HEK293 (cell line): Measurements from ENCODE around the gene MGAT4B.

Experiments
- CTCF ChIA-PET: fragments of 350-600 bp; formaldehyde crosslinking; extraction: SDS; loops from one replicate; lab custom pipeline; 2021; ENCODE audit warnings: antibody characterized with exemption; lab: Yijun Ruan, JAX
- POLR2A ChIA-PET: fragments of 300-600 bp; formaldehyde crosslinking; extraction: SDS; loops from one replicate; lab custom pipeline; 2020; ENCODE audit warnings: antibody characterized with exemption, inconsistent platforms; lab: Yijun Ruan, JAX
- H3K27ac ChIP-seq: fragments of 200-500 bp; sonication (Bioruptor generic); 2 replicates; pipeline ENCODE4 v1.5.1; 2014; ENCODE audit warnings: low read depth, low read length, control low read depth, inconsistent platforms; ENCODE audit errors: extremely low read depth
- H3K36me3 ChIP-seq, 2 experiments: fragments of 200-500 bp in 1 of 2; sonication (Bioruptor generic) in 1 of 2; 1 replicate in 1 of 2; 2 replicates in 1 of 2; pipeline ENCODE4 v1.5.1; 2014 to 2017; ENCODE audit warnings: inconsistent platforms in 2 of 2, low read length in 2 of 2; ENCODE audit not compliant: control insufficient read depth in 2 of 2, insufficient read depth in 1 of 2
- H3K4me1 ChIP-seq: fragments of 200-500 bp; sonication (Bioruptor generic); 2 replicates; pipeline ENCODE4 v1.5.1; 2014; ENCODE audit warnings: mild to moderate bottlenecking, low read length, inconsistent platforms; ENCODE audit not compliant: control insufficient read depth, insufficient read depth
- H3K4me3 ChIP-seq: 2 replicates; pipeline ENCODE4 v1.5.1; 2011; ENCODE audit warnings: low read depth, mild to moderate bottlenecking, control low read depth, low read length, moderate library complexity
- H3K9me3 ChIP-seq: fragments of 200-500 bp; sonication (Bioruptor generic); 2 replicates; pipeline ENCODE4 v1.5.1; 2014; ENCODE audit warnings: low read depth, low read length, inconsistent platforms; ENCODE audit not compliant: control insufficient read depth, insufficient read depth
- BCL6B ChIP-seq: fragments of 450-650 bp; formaldehyde crosslinking; IDR thresholded peaks from 2 replicates; pipeline ENCODE4 v1.5.1; 2017; ENCODE audit warnings: missing biosample characterization, missing genetic modification characterization
- FEZF1 ChIP-seq: fragments of 450-650 bp; formaldehyde crosslinking; IDR thresholded peaks from 2 replicates; pipeline ENCODE4 v1.5.1; 2016; ENCODE audit warnings: missing biosample characterization, missing genetic modification characterization
- HOXC10 ChIP-seq: sonication (generic); formaldehyde crosslinking; IDR thresholded peaks from 2 replicates; pipeline ENCODE4 v1.8.1; 2023; ENCODE audit warnings: mild to moderate bottlenecking, missing genetic modification reagents
- TSHZ1 ChIP-seq: fragments of 450-650 bp; formaldehyde crosslinking; IDR thresholded peaks from 2 replicates; pipeline ENCODE4 v1.5.1; 2016; ENCODE audit warnings: missing biosample characterization, missing genetic modification characterization, borderline replicate concordance
- YY2 ChIP-seq: fragments of 450-650 bp; formaldehyde crosslinking; IDR thresholded peaks from 2 replicates; pipeline ENCODE4 v1.5.1; 2016; ENCODE audit warnings: missing biosample characterization, missing genetic modification characterization
- ZBTB17 ChIP-seq: fragments of 450-650 bp; formaldehyde crosslinking; IDR thresholded peaks from 2 replicates; pipeline ENCODE4 v1.5.1; 2016; ENCODE audit warnings: missing biosample characterization, missing genetic modification characterization
- ZFP69B ChIP-seq: fragments of 450-650 bp; formaldehyde crosslinking; IDR thresholded peaks from 2 replicates; pipeline ENCODE4 v1.5.1; 2016; ENCODE audit warnings: missing biosample characterization, missing genetic modification characterization
- ZNF140 ChIP-seq: fragments of 450-650 bp; formaldehyde crosslinking; IDR thresholded peaks from 2 replicates; pipeline ENCODE4 v1.5.1; 2016; ENCODE audit warnings: missing biosample characterization, missing genetic modification characterization
- ZNF174 ChIP-seq: fragments of 450-650 bp; formaldehyde crosslinking; IDR thresholded peaks from 2 replicates; pipeline ENCODE4 v1.5.0; 2017; ENCODE audit warnings: missing biosample characterization, mild to moderate bottlenecking, missing genetic modification characterization
- ZNF214 ChIP-seq: fragments of 450-650 bp; formaldehyde crosslinking; IDR thresholded peaks from 2 replicates; pipeline ENCODE4 v1.5.1; 2017; ENCODE audit warnings: missing biosample characterization, mild to moderate bottlenecking, missing genetic modification characterization, borderline replicate concordance
- ZNF266 ChIP-seq: fragments of 450-650 bp; formaldehyde crosslinking; IDR thresholded peaks from 2 replicates; pipeline ENCODE4 v1.5.1; 2016; ENCODE audit warnings: missing biosample characterization, missing genetic modification characterization, low read depth
- ZNF341 ChIP-seq: fragments of 450-650 bp; formaldehyde crosslinking; IDR thresholded peaks from 2 replicates; pipeline ENCODE4; 2016; ENCODE audit warnings: low read depth, missing biosample characterization, missing genetic modification characterization
- ZNF426 ChIP-seq: fragments of 450-650 bp; formaldehyde crosslinking; IDR thresholded peaks from 2 replicates; pipeline ENCODE4 v1.5.1; 2017; ENCODE audit warnings: missing biosample characterization, missing genetic modification characterization, mild to moderate bottlenecking, inconsistent platforms, moderate library complexity
- ZNF510 ChIP-seq: fragments of 450-650 bp; formaldehyde crosslinking; IDR thresholded peaks from 2 replicates; pipeline ENCODE4 v1.5.1; 2018; ENCODE audit warnings: mild to moderate bottlenecking, missing genetic modification characterization, missing biosample characterization; ENCODE audit not compliant: insufficient replicate concordance
- ZNF544 ChIP-seq: fragments of 450-650 bp; formaldehyde crosslinking; IDR thresholded peaks from 2 replicates; pipeline ENCODE4 v1.5.0; 2017; ENCODE audit warnings: missing biosample characterization, missing genetic modification characterization
- ZNF555 ChIP-seq: fragments of 450-650 bp; formaldehyde crosslinking; conservative IDR thresholded peaks from 2 replicates; pipeline ENCODE4 v1.5.1; 2017; ENCODE audit warnings: missing biosample characterization, mild to moderate bottlenecking, missing genetic modification characterization, inconsistent platforms
- ZNF704 ChIP-seq: fragments of 450-650 bp; formaldehyde crosslinking; IDR thresholded peaks from 2 replicates; pipeline ENCODE4 v1.5.1; 2016; ENCODE audit warnings: missing biosample characterization, missing genetic modification characterization

The MGAT4B gene

GRCh38 chr5:179815491-179816249 is 9.0 kb upstream of the MGAT4B start:
- ChIA-PET POLR2A (no interaction called here), CTCF (interaction anchor here (0.6 kb wide), 1 partner anchor 11 kb away, joined by 3 read pairs; no protein-coding TSS in a partner anchor)
- Histone ChIP-seq H3K4me3 (no peak overlapping the region), H3K27ac (no peak overlapping the region), H3K9me3 (no peaks in the 10 kb centered on the region), H3K36me3 (peaks cover 5 to 47% of the 10 kb centered on the region in 2 experiments; a peak in 2 of 3 replicates), H3K4me1 (peaks cover 14% of the 10 kb centered on the region)
- TF ChIP-seq ZNF510 (no peak), ZNF341 (tag by site-specific recombination) (no peak), ZBTB17 (no peak)

GRCh38 chr5:179814090-179814489 is 7.4 kb upstream of the MGAT4B start:
- TF ChIP-seq HOXC10 (CRISPR knock-in tag) (no peak), YY2 (tag by site-specific recombination) (no peak), ZNF544 (tag by site-specific recombination) (no peak), ZNF174 (tag by site-specific recombination) (no peak), ZNF704 (tag by site-specific recombination) (no peak), ZNF266 (no peak), ZNF214 (tag by site-specific recombination) (no peak), ZFP69B (tag by site-specific recombination) (no peak), ZNF140 (tag by site-specific recombination) (no peak), ZNF426 (tag by site-specific recombination) (no peak), BCL6B (no peak), ZNF555 (tag by site-specific recombination) (no peak), ZBTB17 (no peak), FEZF1 (no peak), TSHZ1 (tag by site-specific recombination) (no peak)
- Histone ChIP-seq H3K4me1 (peaks cover 2% of the 10 kb centered on the region; the same call in 1 of the 2 replicates), H3K36me3 (peaks cover 5 to 47% of the 10 kb centered on the region in 2 experiments; a peak in 2 of 3 replicates), H3K4me3 (no peak overlapping the region), H3K9me3 (no peaks in the 10 kb centered on the region), H3K27ac (no peak overlapping the region)
- CTCF ChIA-PET = interaction anchor here (0.8 kb wide), 1 partner anchor 51 kb away, joined by 5 read pairs; no protein-coding TSS in a partner anchor
- POLR2A ChIA-PET = no interaction called here
